Effector CD4-positive, alpha-beta T cell (primary cell): ENCODE results near the gene MRGPRF. TPM values are rescaled to one million over a fixed set of nuclear protein-coding genes. Genes with fewer than 3 reads are reported as not detected.

Experiments used
- DNase-seq: peaks from one replicate; pipeline ENCODE4 v3.0.0-alpha.2; 2020
- total RNA-seq: gene quantifications from one replicate; lab custom pipeline; 2026; lab: John Stamatoyannopoulos, UW

The MRGPRF gene, protein sequence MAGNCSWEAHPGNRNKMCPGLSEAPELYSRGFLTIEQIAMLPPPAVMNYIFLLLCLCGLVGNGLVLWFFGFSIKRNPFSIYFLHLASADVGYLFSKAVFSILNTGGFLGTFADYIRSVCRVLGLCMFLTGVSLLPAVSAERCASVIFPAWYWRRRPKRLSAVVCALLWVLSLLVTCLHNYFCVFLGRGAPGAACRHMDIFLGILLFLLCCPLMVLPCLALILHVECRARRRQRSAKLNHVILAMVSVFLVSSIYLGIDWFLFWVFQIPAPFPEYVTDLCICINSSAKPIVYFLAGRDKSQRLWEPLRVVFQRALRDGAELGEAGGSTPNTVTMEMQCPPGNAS
- not detected for total RNA-seq

GRCh38 chr11:69013009-69013951 lies at the start of gene MRGPRF:
MRGPRF (minus strand) TSS chr11:69013246; CDS start chr11:69009901, 3,345 bp downstream.
- DNase-seq: no peak

DNA sequence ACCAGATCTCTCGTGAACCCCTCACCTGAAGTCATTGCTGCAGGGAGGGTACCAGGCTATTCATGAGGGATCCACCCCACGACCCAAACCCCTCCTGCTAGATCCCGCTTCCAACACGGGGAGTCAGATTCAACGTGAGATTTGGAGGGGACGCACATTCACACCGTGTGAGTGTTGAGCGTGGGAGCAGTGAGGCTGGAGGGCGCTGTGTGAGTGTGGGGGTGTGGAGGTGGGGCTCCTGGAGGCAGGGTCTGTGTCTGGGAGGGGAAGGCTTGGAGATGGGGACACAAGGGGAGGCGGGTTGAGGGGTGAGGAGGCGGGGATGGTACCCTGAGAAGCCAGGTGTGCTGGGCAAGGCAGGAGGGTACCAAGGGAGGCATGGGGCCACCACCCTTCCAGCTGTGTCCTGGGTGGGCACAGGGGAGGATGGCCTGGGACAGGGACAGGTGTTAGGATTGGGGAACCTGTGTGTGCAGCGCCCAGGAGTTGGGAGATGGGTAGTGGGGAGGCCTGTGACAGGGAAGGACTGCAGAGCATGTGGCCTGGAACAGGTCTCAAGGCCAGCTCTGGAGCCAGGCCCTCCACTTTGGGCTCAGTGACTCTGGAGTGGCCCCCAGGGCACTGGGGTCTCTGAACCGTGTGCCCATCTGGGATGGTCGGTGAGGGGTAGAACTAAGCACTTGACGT lies 49.3 kb upstream of the MRGPRF start:
- DNase-seq: no peak

DNA sequence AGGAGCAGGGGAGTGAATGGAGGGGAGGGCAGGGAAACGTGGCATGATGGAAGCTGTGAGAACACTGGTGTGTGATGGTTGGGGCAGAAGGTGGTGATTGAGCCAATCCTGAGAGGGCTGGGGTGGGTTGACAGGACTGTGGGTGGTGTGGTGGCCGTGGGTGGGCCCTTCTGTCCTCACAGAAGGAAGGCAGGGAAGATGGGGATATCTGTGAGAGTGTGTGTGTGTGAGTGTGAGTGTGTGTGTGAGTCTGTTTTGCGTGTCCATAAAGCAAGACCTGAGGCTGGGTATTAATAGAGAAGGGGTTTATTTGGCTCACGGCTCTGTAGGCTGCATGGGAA lies 48.6 kb upstream of the MRGPRF start:
- no peak for DNase-seq

DNA sequence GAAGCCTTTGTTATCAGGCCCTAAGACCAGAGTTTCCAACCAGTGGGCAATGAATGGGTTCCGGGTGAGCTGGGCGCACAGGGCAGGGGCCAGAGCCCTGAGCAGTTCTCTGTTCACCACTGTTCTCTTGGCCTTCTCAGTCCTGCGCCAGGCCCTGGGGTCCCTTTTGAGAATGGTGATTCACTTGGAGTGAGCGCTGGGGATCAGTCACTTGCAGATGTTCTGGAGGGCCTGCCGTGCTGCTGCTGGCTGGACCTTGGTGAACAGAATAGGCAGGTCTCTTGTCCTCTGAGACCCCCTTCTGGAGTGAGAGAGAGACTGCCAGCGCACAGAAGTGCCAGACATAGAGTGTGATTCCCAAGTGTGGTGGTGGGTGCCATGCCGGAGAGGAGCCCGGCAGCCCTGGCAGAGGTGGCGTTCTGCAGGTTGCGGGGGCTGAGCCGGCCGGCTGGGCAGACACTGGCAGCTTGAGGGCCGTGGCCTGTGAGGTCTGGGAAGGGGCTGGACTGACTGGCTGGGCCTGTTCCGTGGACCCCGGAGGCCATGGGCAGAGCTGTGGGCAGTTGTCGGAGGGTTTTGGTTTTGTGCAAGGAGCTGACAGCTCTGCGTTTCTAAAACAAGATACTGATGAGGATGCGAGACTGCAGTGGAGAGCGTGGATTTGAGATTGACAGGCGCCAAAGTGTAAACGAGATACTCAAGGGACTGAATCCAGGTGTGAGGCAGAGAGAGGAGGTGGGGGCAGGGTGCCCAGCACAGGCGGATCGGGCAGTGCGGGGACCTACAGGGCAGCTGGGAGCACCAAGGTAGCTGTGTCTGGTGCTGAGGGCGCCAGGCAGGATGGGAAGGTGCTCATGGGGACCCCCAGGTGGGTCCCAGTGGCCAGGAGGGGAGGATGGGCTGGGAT lies 48.0 kb upstream of the MRGPRF start:
- no peak for DNase-seq

- no peak for DNase-seq
These were observed 46.9 kb upstream of the MRGPRF start for GRCh38 chr11:69059985-69060384.

DNA sequence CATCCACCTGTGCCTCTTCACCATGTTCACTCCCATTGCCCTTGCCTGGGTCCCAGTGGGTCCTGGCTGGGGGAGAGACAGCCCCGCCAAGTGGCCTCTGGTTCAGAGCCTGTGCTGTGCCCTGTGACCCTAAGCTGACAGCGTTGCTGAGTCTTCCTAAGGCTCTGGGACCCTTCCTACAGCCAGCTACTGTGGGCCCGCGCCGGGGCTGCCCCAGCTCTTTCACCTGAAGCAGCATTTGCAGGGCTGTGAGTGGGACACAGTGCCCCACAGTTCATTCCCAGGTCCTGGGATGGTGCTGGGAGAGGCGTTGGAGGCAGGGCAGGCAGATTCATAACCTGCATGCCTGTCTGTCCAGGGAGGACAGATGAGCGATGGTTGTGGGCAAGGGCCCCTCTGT lies 46.4 kb upstream of the MRGPRF start:
- DNase-seq: no peak

DNA sequence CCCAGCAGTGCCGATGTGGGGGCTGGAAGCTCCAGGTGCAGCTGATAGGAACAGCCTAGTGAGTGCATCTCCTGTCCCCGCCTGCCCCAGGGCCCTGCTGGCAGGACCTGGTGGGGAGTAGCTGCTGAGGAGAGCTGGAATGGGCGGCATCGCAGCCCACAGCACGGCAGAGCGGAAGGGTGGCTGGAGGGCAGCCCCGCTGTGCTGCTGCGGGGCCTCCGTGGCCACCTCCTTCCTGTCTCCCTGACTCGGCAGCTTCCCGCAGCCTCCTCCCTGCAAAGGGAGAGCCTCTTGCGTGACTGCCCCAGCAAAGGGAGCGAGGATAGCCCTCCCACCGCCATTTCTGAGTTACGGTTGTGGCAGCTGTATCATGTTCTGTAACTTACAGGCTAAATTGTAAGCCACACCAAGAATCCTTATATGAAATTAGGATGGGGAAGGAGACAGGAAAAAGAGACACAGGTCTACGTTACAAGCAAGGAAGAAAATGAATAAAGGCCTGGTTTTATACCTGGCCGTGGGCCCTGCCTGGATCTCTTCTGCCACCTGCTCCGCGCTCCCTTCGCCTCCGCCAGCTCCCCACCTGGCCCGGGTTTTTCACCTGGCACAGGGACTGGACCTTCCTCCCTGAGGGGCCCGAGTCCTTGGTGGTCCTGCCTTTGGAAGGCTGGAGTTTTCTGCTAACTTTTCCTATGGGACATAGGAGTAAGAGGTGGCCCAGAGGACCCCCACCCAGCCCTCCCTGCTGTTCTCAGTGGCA lies 45.6 kb upstream of the MRGPRF start:
- DNase-seq: no peak

- no peak for DNase-seq
These were observed 44.8 kb upstream of the MRGPRF start for GRCh38 chr11:69057801-69058200.

- DNase-seq: no peak
These were observed 44.2 kb upstream of the MRGPRF start for GRCh38 chr11:69057236-69057635.

- no peak for DNase-seq
These were observed 42.8 kb upstream of the MRGPRF start for GRCh38 chr11:69055598-69056516.

DNA sequence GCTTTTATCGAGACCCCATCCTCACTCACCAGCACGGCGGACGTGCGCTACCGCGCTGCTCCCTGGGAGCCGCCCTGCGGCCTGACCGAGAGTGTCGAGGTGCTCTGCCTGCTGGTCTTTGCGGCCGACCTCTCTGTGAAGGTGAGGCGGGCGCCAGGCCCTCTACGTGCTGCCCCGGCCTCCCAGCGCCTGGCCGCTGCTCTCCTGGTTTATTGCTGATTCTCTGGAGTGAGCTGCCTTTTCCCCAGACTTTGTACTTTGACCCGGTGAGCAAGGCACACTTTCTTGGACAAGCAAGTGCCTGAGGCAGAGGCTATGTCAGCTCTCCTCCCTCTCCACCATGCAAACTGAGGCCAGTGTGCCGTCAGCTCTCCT lies 42.2 kb upstream of the MRGPRF start:
- no peak for DNase-seq

- no peak for DNase-seq
These were observed 41.6 kb upstream of the MRGPRF start for GRCh38 chr11:69054397-69055211.

- no peak for DNase-seq
These were observed 40.7 kb upstream of the MRGPRF start for GRCh38 chr11:69053546-69054396.

DNA sequence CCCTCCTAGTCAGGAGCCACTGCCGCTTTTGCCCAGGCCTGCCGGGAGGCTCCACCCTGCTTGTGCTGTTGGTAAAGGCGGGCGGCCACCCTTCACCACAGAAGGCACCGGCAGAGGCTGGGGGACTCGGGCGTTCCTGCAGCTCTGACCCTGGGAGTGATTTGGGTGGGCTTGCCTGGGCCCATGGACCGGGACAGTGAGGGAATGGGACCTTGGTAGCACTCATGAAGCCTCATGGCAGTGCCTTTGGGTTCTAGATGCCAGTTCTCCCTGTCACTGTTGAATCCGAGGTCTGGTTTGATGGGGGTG lies 40.1 kb upstream of the MRGPRF start:
- no peak for DNase-seq

GRCh38 chr11:69052343-69053168 lies 39.5 kb upstream of the MRGPRF start:
- DNase-seq: no peak

DNA sequence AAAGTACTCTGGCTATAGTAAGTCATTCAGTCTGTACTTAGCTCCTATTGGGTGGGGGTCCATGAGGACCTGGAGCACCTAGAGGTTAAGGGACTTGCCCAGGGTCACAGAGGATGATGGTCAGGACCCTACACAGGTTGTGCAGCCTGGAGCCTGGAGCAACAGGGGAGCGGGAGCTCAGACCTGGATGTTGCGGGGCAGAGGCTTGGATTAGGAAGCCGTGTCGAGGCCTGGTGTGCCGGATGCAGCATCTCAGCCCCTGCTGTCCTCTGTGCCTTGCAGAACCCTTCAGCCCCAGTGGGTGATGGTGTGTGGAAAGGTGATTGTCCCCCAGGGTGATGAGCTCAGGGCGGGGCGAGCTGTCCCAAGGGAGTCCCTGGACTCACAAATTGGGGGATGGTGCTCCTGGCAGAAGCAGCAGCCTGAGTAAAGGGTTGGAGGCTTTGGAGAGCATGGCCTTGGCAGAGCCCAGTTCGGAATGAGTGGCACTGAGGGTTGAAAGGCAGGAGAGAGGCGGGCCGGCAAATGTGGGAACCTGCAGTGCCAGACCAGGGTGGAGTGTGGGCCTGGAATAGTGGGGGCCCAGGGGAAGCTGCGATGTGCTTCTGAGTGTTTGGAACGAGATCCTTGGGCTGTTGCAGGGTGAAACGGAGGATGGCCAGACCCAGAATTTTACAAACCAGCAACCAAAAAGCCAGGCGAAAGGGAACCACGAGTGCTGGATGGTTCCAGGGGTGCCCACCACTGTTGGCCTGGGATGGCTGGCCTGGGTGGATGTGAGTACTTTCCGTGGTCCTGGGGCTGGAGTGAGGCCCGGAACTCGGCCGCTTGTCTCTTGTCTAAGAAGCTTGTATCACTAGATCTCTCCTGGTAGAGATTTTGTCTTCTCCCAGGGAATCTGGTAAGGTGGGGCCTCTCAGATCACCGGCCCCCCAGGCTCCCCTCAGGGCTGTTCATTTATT lies 38.6 kb upstream of the MRGPRF start:
- no peak for DNase-seq
